ENCODE results near the gene NPAS3.

The NPAS3 gene

DNA sequence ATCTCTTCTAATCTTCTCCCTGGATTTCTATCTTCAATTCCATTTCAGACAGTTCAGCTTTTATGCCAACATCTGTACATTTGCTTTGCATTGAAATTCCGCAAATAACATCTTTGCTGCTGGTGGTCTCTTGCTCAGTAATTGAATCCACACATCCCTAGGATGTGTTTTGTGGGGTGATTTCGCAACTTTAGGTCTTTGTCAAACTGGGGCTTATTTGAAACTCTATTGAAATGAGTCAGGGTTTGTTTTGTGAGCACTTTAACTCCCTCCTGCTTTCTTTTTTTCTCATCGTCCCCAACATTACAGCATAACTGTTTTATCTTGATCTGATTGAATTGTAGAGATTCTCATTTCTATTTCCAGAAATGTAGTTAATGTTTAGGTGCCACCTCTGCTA lies 404.3 kb downstream of the NPAS3 start:
- no peak for DNase-seq

DNA sequence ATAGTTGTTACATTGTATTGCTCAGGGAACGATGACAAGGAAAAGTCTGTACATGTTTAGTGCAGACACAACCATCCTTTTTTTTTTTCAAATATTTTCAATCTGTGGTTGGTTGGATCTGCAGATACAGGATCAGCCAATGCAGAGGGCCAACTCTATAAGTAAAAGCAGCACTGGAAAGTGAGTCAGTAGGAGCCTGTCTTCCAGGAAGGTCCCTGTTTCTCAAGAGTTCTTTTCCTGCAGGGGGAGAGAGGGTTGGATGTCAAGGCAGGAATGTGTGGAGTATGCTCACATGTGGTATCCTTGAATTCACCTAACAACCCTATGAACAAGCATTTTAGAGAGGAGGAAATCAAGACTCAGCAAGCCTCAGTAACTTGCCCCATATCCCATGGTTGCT lies 409.1 kb downstream of the NPAS3 start:
- DNase-seq: no peak

DNA sequence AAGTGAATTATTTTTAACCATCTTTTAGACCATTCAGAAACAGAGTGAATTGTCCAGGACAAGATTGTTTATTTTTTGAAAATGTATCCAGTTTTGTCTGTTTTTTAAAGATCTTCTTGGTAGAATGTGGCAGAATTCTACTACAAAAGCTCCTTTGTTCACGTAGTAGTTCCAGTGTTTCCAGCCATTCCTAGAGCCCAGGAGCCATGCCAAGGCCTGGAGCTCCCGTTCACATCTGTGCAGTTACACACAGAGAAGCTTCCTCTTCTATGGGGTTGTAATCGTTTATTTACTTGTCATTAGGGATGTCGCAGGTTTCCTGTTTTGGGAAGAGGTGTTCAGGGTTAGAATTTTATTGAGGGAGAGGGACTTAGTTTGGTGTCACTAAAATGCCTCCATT lies 409.8 kb downstream of the NPAS3 start:
- DNase-seq: no peak

DNA sequence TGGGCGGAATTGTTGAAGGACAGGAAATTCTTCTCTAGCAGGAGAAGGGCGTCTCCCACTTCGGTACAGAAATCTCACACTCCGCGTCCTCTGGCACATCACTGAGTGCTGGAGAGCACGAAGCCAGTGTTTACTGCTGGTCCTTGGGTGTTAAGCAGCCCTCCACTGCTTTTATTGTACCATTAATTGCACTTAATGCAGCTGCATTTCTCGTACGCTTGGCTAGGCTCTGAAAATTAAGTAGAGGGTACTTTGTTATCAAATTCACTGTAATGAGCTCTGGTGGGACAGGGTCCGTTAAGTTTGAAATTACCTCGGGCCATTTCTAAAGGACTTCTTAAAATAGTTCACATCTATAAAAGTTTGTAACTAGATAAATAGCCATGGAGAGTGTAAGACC lies 411.2 kb downstream of the NPAS3 start:
- DNase-seq: peak; percentile 12

DNA sequence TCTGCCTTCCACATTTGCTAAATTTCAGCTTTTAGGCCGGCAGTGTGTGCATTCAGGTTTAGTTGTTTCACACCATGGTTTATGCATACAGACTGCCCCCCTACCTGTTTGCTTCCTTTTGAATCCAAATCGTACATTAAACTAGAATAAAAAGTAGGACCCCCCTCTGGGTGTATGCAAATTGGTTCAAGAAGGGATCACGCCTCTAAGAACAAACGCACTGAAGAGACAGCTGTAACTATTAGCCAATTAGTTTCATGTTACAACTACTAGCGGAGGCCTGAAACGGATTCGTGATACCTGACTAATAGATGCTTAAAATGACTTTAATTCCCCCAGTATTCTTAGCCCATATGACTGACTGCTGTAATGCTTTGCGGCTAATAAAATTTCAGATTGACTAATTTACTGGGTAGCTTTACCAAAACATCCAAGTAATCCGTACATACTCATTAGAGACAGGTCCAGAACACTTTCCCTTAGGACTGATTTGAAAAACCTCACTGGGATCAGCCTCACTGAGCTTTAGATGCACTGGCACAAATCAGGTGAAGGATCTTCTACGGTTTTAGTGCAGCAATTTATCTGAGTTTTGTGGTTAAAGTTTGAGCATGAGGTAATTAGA lies 411.8 kb downstream of the NPAS3 start:
- DNase-seq: no peak

DNA sequence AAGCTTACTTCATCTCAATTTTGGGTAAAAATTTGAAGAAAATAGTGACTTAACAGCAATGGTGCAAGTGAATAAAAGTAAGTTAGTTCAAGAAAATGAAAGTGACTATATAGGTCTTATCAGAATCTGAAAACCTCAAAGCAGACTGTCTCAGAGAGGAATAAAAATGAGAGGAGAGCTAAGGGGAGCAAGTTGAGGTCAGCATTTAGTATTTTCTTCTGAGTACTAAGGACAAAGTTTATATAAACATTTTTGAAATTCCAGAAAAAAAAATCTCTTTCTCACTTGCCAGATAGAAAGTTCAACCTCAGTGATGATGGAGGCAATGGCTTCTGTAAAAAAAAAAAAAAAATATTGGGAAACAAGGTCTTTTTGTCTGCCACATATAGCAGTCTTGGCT lies 414.1 kb downstream of the NPAS3 start:
- DNase-seq: no peak

DNA sequence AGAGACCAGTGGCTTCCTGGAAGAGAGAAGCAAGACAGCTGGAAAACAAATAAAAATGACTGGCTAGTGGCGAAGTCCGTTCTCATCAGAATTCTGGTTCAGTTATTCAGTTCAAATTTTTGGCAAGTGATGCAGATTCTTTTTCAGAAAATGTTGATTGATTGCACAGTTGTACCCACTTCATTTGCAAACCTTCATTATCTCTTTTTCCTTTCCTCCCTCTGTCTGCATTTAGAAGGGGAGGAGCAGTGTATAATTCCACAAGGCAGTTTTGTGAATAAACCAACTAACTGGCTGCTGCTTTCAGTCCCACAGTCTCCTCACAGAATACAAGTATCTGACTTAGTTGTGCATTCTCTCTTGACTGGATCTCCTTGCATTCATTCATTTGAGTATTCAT lies 417.5 kb downstream of the NPAS3 start:
- DNase-seq: no peak

DNA sequence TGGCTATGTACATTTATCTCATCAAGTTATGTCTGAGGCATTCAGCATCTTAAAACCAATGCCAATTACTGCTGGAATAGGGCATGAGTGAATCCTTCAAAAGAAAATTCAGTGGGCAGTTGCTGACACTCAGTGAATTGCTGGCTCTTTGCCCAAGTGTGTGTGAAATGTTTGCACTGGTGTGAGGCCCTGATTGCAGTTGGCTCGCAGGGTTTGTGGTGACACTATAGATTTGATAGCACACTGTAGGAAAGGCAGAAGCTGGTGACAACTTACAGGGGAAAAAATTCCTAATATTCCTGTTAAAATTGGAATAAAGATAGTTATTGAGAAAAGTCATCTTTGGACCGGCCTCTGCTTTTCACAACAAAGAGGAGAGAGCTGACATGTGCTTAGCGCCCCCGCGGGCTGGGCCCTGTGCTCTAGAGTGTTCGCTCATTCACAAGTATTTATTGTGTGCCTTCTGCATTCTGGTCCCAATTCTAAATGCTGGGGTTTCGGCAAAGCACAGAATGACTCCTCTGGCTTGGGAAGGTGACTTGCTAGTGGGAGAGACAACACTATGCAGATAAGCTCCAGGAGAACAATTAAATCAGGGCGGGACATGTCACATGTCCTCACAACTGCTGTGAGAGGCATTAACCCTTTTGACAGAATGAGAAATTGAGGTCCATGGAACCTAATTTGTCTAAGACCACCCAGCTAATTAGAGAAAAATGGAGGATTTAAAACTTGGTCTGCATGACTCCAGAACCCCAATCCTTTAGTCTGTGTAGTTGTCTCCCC lies 418.7 kb downstream of the NPAS3 start:
- DNase-seq: peak; percentile 35

DNA sequence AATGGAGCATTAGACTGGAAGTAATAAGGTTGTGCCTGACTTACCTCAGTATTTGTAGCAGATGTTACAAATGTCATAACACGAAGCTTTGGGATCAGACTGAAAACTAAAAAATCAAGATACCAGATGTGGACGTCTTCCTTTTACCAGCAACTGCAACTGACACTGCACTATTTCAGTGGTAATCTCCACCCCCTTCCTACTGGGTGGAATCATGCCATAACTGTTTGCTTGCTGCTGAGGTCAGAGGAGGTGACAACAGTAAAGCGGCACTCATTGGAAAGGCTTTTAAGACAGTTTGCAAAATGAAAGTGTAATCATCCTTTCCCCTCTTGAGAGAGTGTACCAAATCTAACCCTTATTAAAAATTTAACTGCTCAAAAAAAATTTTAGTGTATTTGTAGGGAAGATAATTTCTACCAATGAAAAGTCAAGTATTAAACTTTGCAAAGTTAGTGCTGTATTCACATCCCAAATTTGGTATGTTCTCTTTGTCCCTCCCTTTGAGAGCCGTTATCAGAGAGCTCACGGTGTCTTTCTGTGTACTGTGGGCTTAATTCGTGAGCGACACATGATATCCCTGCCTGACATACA lies 420.7 kb downstream of the NPAS3 start:
- no peak for DNase-seq

DNA sequence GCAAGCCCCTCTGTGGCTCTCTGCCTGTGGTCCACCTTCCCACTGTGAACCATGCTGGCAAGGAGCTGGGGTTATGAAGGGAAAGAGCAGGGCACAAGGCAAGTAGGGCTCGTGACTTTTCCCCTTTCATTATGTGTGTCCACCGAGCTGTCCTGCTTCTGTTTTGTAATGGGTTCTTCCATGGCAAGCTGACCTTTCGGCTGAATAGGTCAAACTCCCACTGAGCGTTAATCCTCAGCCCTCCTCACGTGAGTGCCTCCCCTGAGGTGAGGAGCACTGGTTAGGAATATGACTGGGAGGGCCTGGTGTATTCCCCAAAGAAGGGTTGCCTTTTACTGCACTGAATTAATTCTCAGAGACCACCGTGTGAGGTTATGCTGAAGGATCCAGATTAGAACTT lies 424.3 kb downstream of the NPAS3 start:
- DNase-seq: no peak

DNA sequence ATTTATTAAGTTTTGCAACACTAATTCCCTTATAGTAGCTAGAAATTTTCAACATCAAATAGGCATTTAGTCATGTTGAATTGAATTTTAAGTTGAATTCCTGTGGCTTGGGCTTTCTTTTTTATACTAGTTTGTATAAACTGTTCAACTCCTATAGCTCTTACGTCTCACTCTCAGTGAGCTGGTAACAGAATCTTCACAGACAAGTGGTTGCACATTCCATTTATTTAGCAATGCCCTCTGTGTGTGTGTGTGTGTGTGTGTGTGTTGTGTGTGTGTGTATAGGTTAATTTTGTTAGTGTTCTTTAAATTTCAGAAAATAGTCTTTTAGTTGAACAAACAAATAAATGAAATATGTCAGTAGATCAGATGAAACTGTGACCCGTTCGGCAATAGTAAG lies 425.0 kb downstream of the NPAS3 start:
- DNase-seq: no peak

DNA sequence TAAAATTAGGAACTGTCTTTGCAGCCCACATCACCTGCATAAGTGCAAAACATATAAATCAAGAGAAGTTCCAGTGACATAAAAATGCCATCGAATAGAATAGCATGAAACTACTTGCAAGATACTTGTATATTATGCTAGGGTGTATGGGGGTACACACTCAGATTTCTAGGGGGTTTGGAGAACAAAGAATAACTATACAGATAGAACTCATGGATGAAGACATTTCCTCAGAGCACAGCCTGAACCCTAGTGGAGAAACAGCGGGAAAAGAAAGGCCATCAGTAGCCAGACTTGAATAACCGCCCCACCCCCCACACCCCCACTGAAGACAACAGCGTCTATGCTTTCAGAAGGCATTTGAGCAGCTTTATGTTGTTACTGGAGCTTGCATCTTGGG lies 425.8 kb downstream of the NPAS3 start:
- DNase-seq: no peak

DNA sequence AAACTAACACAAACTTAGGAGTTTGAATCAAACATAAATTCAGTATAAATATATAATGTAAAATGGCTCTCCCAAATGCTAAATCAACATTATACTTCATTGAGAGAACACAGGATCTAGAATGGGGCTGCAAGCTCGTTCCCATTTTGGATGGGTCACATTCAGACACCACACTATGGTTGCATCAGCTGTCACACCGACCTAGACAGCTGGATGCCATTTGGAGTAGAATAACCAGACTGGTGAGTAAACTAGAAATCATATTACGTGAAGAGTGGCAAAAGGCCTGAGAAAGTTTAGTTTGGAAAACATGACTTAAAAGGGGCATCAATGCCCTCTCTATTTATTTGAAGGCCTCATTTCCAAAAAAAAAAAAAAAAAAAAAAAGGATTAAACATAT lies 430.4 kb downstream of the NPAS3 start:
- DNase-seq: no peak

DNA sequence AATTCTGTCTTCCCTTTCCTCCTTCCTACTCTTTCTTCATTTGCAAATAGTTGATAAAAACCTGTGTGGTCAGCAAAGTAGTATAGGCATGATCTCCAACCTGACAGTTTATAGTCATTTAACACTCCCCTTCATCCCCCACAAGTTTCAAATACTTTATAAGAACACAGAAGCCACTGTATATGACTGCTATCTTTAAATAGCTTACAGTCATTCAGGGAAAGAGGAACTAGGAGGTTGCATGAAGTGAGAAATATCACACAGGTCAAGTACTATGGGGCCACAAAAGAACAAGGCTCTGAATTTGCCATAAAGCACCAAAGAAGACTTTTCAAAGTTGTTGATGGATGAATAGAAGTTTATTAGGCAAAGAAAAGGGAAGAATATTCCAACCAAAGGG lies 431.3 kb downstream of the NPAS3 start:
- no peak for DNase-seq

DNA sequence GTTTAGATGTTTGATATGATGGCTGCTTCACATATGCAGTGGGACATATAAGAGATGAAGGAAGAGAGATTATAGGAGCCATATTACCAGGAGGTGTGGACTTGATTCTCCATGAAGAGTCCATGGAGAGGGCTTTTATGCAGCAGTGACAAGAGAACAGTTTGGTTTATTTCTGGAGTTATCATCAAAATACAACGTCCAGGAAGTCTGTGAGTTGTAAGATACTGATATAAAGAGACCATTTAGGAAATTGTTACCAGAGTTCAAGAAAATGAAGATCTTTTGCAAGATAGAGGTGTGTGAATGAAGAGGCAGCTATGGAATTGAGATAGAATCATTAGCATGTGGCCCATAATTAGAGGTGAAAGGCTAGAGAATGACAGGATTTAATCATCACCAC lies 431.7 kb downstream of the NPAS3 start:
- no peak for DNase-seq

DNA sequence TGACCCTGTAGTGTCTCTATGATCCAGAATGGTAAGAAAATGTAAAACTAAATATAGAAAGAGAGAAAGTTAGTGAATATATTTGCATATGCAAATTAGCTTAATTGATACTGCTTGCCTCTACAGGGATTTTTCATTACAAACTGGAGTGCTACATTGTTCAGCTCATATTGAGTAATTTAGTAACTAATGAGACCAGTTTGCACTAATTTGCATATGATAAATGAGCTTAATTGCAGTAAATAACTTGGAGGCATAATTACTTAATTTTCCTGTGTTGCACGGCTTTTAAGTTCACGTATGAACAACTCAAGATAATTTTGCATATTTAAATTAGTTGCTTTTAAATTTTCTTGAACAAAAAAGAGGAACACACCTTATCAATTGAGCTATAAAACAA lies 436.5 kb downstream of the NPAS3 start:
- DNase-seq: no peak

DNA sequence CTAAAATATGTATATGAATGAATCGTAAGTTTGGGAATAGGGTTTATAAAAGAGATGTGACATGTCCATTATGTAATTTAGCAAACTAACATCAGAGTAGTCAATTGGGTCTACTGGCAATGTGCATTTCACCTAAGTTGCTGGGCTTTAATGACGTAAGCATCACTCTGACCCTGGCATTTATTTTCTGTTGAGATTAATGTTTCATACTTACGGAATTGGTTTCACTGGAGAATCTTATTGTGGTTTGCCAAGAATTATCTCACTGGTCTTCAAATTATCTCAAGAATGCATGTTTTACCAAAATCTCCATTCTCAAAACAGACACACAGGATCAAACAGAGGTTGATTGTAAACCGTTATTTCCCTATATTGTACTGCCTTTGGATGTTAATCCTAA lies 437.1 kb downstream of the NPAS3 start:
- DNase-seq: no peak

DNA sequence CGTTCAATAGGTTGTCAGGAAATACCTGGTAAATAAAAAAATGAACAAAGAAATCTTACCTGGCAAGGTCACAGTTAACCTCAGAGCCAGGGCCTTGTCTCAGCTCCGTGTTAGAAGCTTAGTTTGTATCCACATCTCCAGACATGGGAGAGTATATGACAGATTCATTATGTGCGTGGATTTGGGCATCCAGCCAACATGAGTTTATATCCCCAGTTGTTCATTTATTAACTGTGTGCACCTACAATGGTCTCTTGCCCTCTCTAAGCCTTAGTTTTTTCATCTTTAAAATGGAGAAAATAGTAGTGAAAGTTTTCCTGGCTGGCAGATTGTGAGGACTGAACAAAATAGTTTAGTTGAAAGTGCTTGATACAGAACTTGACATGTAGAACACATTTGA lies 437.8 kb downstream of the NPAS3 start:
- DNase-seq: no peak

DNA sequence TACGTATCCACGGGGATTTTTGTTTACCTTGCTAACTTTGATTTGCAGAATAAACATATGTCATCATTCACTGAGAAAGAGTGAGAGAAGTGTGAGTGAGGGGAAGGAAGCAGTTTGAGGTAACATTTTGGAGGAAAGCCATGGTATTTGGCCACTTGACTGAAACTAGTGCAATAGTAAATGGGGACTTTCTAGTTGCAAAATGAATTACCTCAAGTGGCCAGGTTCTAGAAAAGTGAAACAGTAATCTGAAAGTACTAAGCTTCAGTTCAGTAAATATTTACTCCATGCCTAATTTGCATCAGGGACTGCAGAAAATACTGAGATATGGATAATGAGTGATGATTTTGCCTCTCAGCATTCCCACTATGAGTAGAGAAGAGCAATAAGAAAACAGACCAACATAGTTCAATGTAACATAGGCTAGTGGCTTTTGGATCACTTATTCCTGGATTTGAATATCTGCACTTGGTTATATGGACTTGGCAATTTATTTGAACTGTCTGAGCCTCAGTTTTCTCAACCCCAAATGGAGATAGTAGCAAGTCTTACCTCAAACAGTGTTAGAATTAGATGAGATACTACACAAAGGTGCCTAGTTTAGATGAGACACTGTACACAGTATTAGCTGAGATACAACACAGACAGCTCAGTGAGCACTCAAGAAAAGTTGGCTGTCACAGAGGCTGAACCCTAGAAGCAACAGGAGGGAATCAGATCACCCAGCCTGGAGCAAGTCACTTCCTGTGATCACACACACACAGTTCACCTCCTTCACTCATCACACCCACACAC lies 439.1 kb downstream of the NPAS3 start:
- no peak for DNase-seq

DNA sequence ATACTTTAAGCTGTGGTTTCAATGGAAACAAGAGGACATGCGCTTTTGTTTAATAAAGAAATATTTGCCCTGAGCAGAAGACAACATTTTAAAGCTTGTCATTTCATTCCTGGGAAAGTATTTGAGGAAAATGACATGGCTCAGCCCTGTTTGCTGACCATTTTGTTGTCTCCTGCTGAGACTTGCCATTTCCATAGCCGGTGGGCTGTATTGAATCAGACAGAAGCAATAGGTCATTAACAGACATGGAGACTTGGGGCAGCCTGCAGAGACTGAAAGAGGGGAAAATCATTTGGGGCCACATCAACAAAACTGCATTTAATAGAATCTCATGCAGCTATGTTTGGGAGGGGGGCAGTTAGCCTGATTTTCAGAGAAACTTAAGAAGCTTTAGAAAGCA lies 443.0 kb downstream of the NPAS3 start:
- no peak for DNase-seq

DNA sequence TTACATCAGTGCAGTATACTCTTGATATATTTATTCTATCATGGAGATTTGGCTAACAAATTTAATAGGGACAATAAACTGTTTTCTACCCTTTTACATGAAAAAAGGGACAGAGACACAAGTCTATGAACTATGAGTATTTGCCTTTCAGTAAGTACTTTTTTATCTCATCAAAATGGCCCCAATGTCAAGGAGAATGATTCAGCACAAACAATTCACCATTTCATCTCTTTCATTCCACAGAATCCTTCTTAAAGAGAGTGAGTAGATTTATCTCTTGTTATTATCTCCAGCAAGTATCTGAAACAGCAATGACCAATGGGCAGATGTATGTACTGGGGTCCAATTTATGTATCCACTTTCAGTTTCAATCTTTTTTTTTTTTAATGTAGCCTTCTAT lies 447.5 kb downstream of the NPAS3 start:
- no peak for DNase-seq

DNA sequence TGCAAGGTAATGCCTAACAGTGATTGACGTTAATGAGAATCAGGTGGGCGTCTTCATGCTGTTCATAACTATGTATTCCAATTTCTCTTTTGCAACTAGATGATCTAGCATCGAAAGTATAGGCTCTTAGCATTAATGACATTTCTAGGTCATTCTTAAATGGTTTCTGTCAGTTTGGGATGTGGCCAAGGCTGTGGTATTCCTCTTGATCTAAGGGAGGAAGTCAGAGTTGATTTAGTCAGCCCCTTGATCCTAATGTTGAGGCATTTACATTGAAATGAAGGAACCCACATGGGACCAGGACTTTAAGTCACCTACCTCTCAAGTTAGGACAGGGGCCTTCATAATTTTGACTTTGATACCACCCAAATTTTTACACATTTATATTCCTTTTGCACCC lies 448.1 kb downstream of the NPAS3 start:
- no peak for DNase-seq

DNA sequence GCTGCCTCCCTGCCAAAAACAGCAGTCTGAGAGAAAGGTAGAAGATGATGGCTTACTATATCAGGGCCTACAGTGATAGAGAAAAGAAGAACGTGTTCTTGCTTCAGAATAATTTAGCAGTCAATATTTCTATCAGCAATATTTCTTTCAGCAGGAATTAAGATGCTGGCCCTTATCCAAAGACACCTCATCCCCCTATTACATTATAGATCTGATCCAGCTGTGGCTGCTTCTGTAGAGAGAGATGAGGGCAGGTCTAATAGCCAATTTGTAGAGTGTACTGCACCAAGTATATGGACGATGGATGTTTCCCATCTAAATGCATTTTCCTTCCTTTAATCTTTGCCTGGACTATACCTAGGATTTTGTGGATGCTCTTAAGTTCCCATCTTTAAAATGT lies 451.7 kb downstream of the NPAS3 start:
- no peak for DNase-seq

Measured in NCI-H774 (cell line).